ENCODE data around the gene GGA2.
A peak's percentile ranks its signal among the peaks of the same experiment; 100 is the strongest.
"Not testable (repeated sequence)": the region's sequence is repeated elsewhere in the genome, so short reads cannot be mapped to it uniquely, and the experiment has no call there.

The GGA2 gene

GRCh38 chr16:23504076-23504452 lies 6.2 kb downstream of the GGA2 start:
- no peak for DNase-seq

GRCh38 chr16:23502466-23502865 lies 7.8 kb downstream of the GGA2 start:
- no peak for DNase-seq

- no peak for DNase-seq
Measured at GRCh38 chr16:23501291-23501690, 9.0 kb downstream of the GGA2 start.

GRCh38 chr16:23500862-23501225 lies 9.4 kb downstream of the GGA2 start:
- DNase-seq, result no peak

- no peak for DNase-seq
Measured at GRCh38 chr16:23500212-23500861, 10.0 kb downstream of the GGA2 start.

GRCh38 chr16:23499801-23500200 lies 10.5 kb downstream of the GGA2 start:
- no peak for DNase-seq

GRCh38 chr16:23498863-23499262 lies 11.4 kb downstream of the GGA2 start:
- no peak for DNase-seq

GRCh38 chr16:23497543-23497868 lies 12.8 kb downstream of the GGA2 start:
- DNase-seq, result no peak

- no peak for DNase-seq
Measured at GRCh38 chr16:23496821-23497542, 13.3 kb downstream of the GGA2 start.

GRCh38 chr16:23495671-23496070 lies 14.6 kb downstream of the GGA2 start:
- DNase-seq, result no peak

GRCh38 chr16:23494188-23494587 lies 16.1 kb downstream of the GGA2 start:
- no peak for DNase-seq

- DNase-seq, result no peak
Measured at GRCh38 chr16:23491490-23492391, 18.6 kb downstream of the GGA2 start.

GRCh38 chr16:23486480-23486879 lies 23.8 kb downstream of the GGA2 start:
- DNase-seq, result no peak

- no peak for DNase-seq
Measured at GRCh38 chr16:23485841-23486240, 24.5 kb downstream of the GGA2 start.

GRCh38 chr16:23485257-23485614 lies 25.1 kb downstream of the GGA2 start:
- no peak for DNase-seq

GRCh38 chr16:23484510-23485256 lies 25.6 kb downstream of the GGA2 start:
- no peak for DNase-seq

- DNase-seq, result not testable (repeated sequence)
Measured at GRCh38 chr16:23483492-23483891, 26.8 kb downstream of the GGA2 start.

- DNase-seq, result no peak
Measured at GRCh38 chr16:23482778-23483177, 27.5 kb downstream of the GGA2 start.

GRCh38 chr16:23480257-23480656 lies 30.0 kb downstream of the GGA2 start:
- no peak for DNase-seq

- no peak for DNase-seq
Measured at GRCh38 chr16:23479138-23479537, 31.2 kb downstream of the GGA2 start.

GRCh38 chr16:23478566-23478965 lies 31.7 kb downstream of the GGA2 start:
- no peak for DNase-seq

GRCh38 chr16:23476289-23476688 lies 34.0 kb downstream of the GGA2 start:
- DNase-seq, result no peak

- DNase-seq, result peak; percentile 67
Measured at GRCh38 chr16:23469814-23470213, 40.5 kb downstream of the GGA2 start.
